IMR-90 (cell line): ENCODE measurements around the gene TSHZ1. TPM values are rescaled to one million over a fixed set of nuclear protein-coding genes. Genes with fewer than 3 reads are reported as not detected.

Experiments used
- ATAC-seq: fragments of 200-7000 bp; cut with Tn5 transposase; 2 replicates; pipeline ENCODE4 v1.9.1; 2020; ENCODE audit warnings: low read depth, mild to moderate bottlenecking, moderate library complexity
- BruUV-seq: library from RNA; stranded (reverse); fragments of 400-500 nt; replicated peaks from 2 replicates; lab custom pipeline; 2021; lab: Mats Ljungman, UMichigan
- CTCF ChIA-PET: fragments of 300-600 bp; formaldehyde crosslinking; extraction: SDS; loops from one replicate; lab custom pipeline; 2021; ENCODE audit warnings: antibody characterized with exemption; lab: Yijun Ruan, JAX
- POLR2A ChIA-PET: fragments of 300-600 bp; sonication (Branson Sonifier 250); formaldehyde crosslinking; loops from one replicate; lab custom pipeline; 2022; ENCODE audit warnings: antibody characterized with exemption; ENCODE audit not compliant: unreplicated experiment; lab: Charles Lee
- DNase-seq: peaks from one replicate; pipeline ENCODE4 v3.0.0; 2013
- H2AFZ ChIP-seq: replicated peaks from 2 replicates; pipeline ENCODE3; 2013; ENCODE audit warnings: low read length, mild to moderate bottlenecking; ENCODE audit not compliant: poor library complexity
- H2AK5ac ChIP-seq: 2 replicates; pipeline ENCODE4 v1.6.1; 2013; ENCODE audit warnings: low read depth, low read length, inconsistent platforms
- H2AK9ac ChIP-seq: replicated peaks from 2 replicates; pipeline ENCODE3; 2013; ENCODE audit warnings: mild to moderate bottlenecking, low read depth, low read length, moderate library complexity; ENCODE audit not compliant: poor library complexity
- H2BK120ac ChIP-seq: 2 replicates; pipeline ENCODE4 v1.6.1; 2013; ENCODE audit warnings: low read depth, low read length, inconsistent platforms
- H2BK15ac ChIP-seq: 3 replicates; pipeline ENCODE4 v1.6.1; 2013; ENCODE audit warnings: low read depth, low read length, inconsistent platforms
- H2BK20ac ChIP-seq: 2 replicates; pipeline ENCODE4 v1.6.1; 2013; ENCODE audit warnings: low read depth, mild to moderate bottlenecking, inconsistent platforms, low read length, moderate library complexity
- H2BK5ac ChIP-seq: 2 replicates; pipeline ENCODE4 v1.6.1; 2013; ENCODE audit warnings: mild to moderate bottlenecking, low read depth, low read length, inconsistent platforms; ENCODE audit not compliant: poor library complexity, severe bottlenecking
- H3K14ac ChIP-seq: replicated peaks from 2 replicates; pipeline ENCODE4 v1.6.1; 2013; ENCODE audit warnings: low read depth, low read length, inconsistent platforms
- H3K18ac ChIP-seq: 2 replicates; pipeline ENCODE4 v1.6.1; 2013; ENCODE audit warnings: low read depth, low read length, control low read depth
- H3K23ac ChIP-seq: 2 replicates; pipeline ENCODE4 v1.6.1; 2013; ENCODE audit warnings: low read depth, low read length, inconsistent platforms
- H3K27ac ChIP-seq: 2 replicates; pipeline ENCODE4 v1.5.1; 2013; ENCODE audit warnings: mild to moderate bottlenecking, control low read depth, low read length; ENCODE audit not compliant: insufficient read depth
- H3K27me3 ChIP-seq: 2 replicates; pipeline ENCODE4 v1.6.1; 2013; ENCODE audit warnings: low read length; ENCODE audit not compliant: control insufficient read depth, insufficient read depth
- H3K36me3 ChIP-seq: 2 replicates; pipeline ENCODE4 v1.6.1; 2013; ENCODE audit warnings: low read length, mixed read lengths; ENCODE audit not compliant: control insufficient read depth, insufficient read depth
- H3K4ac ChIP-seq: 2 replicates; pipeline ENCODE4 v1.6.1; 2013; ENCODE audit warnings: low read depth, low read length, inconsistent platforms
- H3K4me1 ChIP-seq: 2 replicates; pipeline ENCODE4 v1.6.1; 2013; ENCODE audit warnings: low read length, mixed read lengths; ENCODE audit not compliant: control insufficient read depth, insufficient read depth
- H3K4me2 ChIP-seq: 2 replicates; pipeline ENCODE4 v1.6.1; 2013; ENCODE audit warnings: low read depth, mild to moderate bottlenecking, control low read depth, low read length, moderate library complexity
- H3K4me3 ChIP-seq: 2 replicates; pipeline ENCODE4 v1.5.1; 2013; ENCODE audit warnings: low read depth, mild to moderate bottlenecking, control low read depth, low read length, moderate library complexity; ENCODE audit not compliant: insufficient read depth
- H3K56ac ChIP-seq: 2 replicates; pipeline ENCODE4 v1.6.1; 2013; ENCODE audit warnings: low read length, inconsistent platforms; ENCODE audit not compliant: insufficient read depth; ENCODE audit errors: extremely low read depth
- H3K79me1 ChIP-seq, 2 experiments: 2 replicates each; pipeline ENCODE4 v1.6.1; 2013; ENCODE audit warnings: low read length in 2 of 2, inconsistent platforms in 1 of 2, low read depth in 1 of 2
- H3K9ac ChIP-seq: 2 replicates; pipeline ENCODE4 v1.6.1; 2013; ENCODE audit warnings: low read depth, low read length, control low read depth
- H3K9me1 ChIP-seq: 2 replicates; pipeline ENCODE4 v1.6.1; 2013; ENCODE audit warnings: low read length, inconsistent platforms; ENCODE audit not compliant: insufficient read depth
- H3K9me3 ChIP-seq: 2 replicates; pipeline ENCODE4 v1.6.1; 2013; ENCODE audit warnings: low read length; ENCODE audit not compliant: control insufficient read depth, insufficient read depth
- H4K20me1 ChIP-seq: 2 replicates; pipeline ENCODE4 v1.6.1; 2013; ENCODE audit warnings: low read length, inconsistent platforms; ENCODE audit not compliant: insufficient read depth
- H4K5ac ChIP-seq: 2 replicates; pipeline ENCODE4 v1.6.1; 2013; ENCODE audit warnings: mild to moderate bottlenecking, low read depth, low read length, control low read depth
- H4K8ac ChIP-seq, 2 experiments: 2 replicates each; pipeline ENCODE4 v1.6.1; 2013; ENCODE audit warnings: low read depth in 2 of 2, low read length in 2 of 2, control low read depth in 1 of 2, inconsistent platforms in 1 of 2
- H4K91ac ChIP-seq: 2 replicates; pipeline ENCODE4 v1.6.1; 2013; ENCODE audit warnings: low read depth, low read length, inconsistent platforms; ENCODE audit not compliant: insufficient read depth
- BHLHE40 ChIP-seq: fragments of 150-350 bp; IDR thresholded peaks from 2 replicates; pipeline ENCODE4 v1.6.1; 2016; ENCODE audit warnings: mild to moderate bottlenecking, low read depth, low read length
- CEBPB ChIP-seq: IDR thresholded peaks from 2 replicates; pipeline ENCODE4 v1.6.1; 2012; ENCODE audit warnings: low read depth, low read length, improper control_type of control experiment
- CHD1 ChIP-seq: IDR thresholded peaks from 2 replicates; pipeline ENCODE4 v1.6.1; 2012; ENCODE audit warnings: low read depth, low read length, improper control_type of control experiment
- FOS ChIP-seq: fragments of 150-350 bp; IDR thresholded peaks from 2 replicates; pipeline ENCODE4 v1.6.1; 2016; ENCODE audit warnings: low read depth, low read length
- MAFK ChIP-seq: IDR thresholded peaks from 2 replicates; pipeline ENCODE4 v1.6.1; 2012; ENCODE audit warnings: low read depth, low read length, improper control_type of control experiment
- MAZ ChIP-seq: IDR thresholded peaks from 2 replicates; pipeline ENCODE4 v1.6.1; 2012; ENCODE audit warnings: low read depth, mild to moderate bottlenecking, low read length, improper control_type of control experiment, moderate library complexity, borderline replicate concordance
- MXI1 ChIP-seq: IDR thresholded peaks from 2 replicates; pipeline ENCODE4 v1.6.1; 2012; ENCODE audit warnings: low read depth, mild to moderate bottlenecking, low read length, moderate library complexity, borderline replicate concordance
- NFE2L2 ChIP-seq: fragments of 150-350 bp; IDR thresholded peaks from 2 replicates; pipeline ENCODE4 v1.6.1; 2016; ENCODE audit warnings: low read depth, mild to moderate bottlenecking, low read length
- POLR2A ChIP-seq: IDR thresholded peaks from 2 replicates; pipeline ENCODE4 v1.6.1; 2012; ENCODE audit warnings: mild to moderate bottlenecking, low read depth, low read length
- RAD21 ChIP-seq: IDR thresholded peaks from 2 replicates; pipeline ENCODE4 v1.6.1; 2012; ENCODE audit warnings: low read length, improper control_type of control experiment
- RCOR1 ChIP-seq: IDR thresholded peaks from 2 replicates; pipeline ENCODE4 v1.6.1; 2012; ENCODE audit warnings: mild to moderate bottlenecking, low read length, improper control_type of control experiment; ENCODE audit not compliant: insufficient replicate concordance
- RFX5 ChIP-seq: IDR thresholded peaks from 2 replicates; pipeline ENCODE4 v1.8.0; 2012; ENCODE audit warnings: low read depth, mild to moderate bottlenecking, low read length, moderate library complexity
- SMC3 ChIP-seq: fragments of 150-350 bp; IDR thresholded peaks from 2 replicates; pipeline ENCODE4 v1.6.1; 2016; ENCODE audit warnings: low read depth, mild to moderate bottlenecking, antibody characterized with exemption, low read length, moderate library complexity
- WGBS, 2 experiments: methylation state at CpG; one replicate each; pipeline versions ENCODE4 v1.1.5 to v1.1.7; 2013; ENCODE audit warnings: missing lambda C conversion rate in 2 of 2; ENCODE audit not compliant: insufficient read length in 1 of 2; ENCODE audit errors: extremely low coverage in 2 of 2; 5-methylcytosine and 5-hydroxymethylcytosine counted together
- dilution Hi-C: fragments of 300-500 bp; cut with HindIII; formaldehyde crosslinking; loops from one replicate; pipeline ENCODE4 v1.14.3; 2018; ENCODE audit warnings: low sequenced_read_pairs; ENCODE audit not compliant: unreplicated experiment
- in situ Hi-C: fragments of 300-500 bp; cut with MboI; formaldehyde crosslinking; loops from 3 replicates; pipeline ENCODE4 v1.14.3; 2019; ENCODE audit warnings: low sequenced_read_pairs, inconsistent platforms, mixed read lengths
- intact Hi-C: fragments of 100-400 bp; cut with micrococcal nuclease; formaldehyde crosslinking; loops from 2 replicates; pipeline ENCODE4 v1.10.0; 2022
- polyA plus RNA-seq, 3 experiments: library from polyadenylated mRNA; depleted of rRNA; stranded (reverse); fragments of >200 nt; gene quantifications; 2 replicates each; pipeline ENCODE4 v1.2.3, GENCODE V29; 2012; ENCODE audit warnings: low replicate concordance in 1 of 3
- total RNA-seq: library from RNA; depleted of rRNA; stranded (reverse); fragments of >200 nt; gene quantifications from 2 replicates; pipeline ENCODE4 v1.2.3, GENCODE V29; 2012
- TF ChIP-seq, protein P1 (sequence below): fragments of 150-350 bp; IDR thresholded peaks from 2 replicates; pipeline ENCODE4 v1.6.1; 2016; ENCODE audit warnings: low read depth, mild to moderate bottlenecking, low read length, moderate library complexity, borderline replicate concordance
- TF ChIP-seq, protein P2 (sequence below): conservative IDR thresholded peaks from 2 replicates; pipeline ENCODE4 v1.5.1; 2012; ENCODE audit warnings: mild to moderate bottlenecking, low read depth, low read length, improper control_type of control experiment
- TF ChIP-seq, protein P3 (sequence below): fragments of 150-350 bp; IDR thresholded peaks from 2 replicates; pipeline ENCODE4 v1.6.1; 2017; ENCODE audit warnings: mild to moderate bottlenecking, antibody characterized with exemption, low read length, low read depth

TSHZ1 gene
- total and polyA plus RNA-seq, 2 of the 4 experiments (the other 2 are of a cell fraction) = 7.1 to 10.0 TPM

DNA sequence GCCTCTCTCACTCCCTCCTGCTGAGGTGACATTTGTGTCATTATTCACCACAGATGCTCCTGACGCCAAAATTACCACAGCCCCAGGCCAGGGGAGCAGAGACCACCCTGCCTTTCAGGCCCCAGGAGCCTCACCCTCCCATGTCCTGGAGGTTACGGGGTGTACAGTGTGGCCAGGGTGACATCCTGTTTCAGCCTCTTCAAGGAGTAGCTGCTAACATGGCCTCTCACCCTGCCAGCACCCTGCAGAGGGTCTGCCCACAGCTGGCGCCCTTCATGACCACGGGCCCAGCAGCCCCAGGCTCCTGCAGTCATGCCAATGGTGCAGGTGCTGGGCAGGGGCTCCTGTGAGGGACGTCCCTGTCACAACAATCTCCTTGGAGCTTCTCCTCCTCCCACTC, 124.3 kb downstream of the TSHZ1 start:
- H2BK120ac ChIP-seq = no peak overlapping the region
- no peak for DNase-seq
- ChIA-PET POLR2A (no interaction called here), CTCF (no interaction called here)
- H4K5ac ChIP-seq = no peak overlapping the region
- no peaks in the 10 kb centered on the region for H3K36me3 ChIP-seq
- no peak overlapping the region for H3K18ac ChIP-seq
- no TSS peak for BruUV-seq
- TF ChIP-seq BHLHE40 (no peak), RFX5 (no peak), SMC3 (no peak), MAZ (no peak), NFE2L2 (no peak), CHD1 (no peak), MXI1 (no peak), RCOR1 (no peak), RAD21 (no peak), FOS (no peak), POLR2A (no peak), CEBPB (no peak), MAFK (no peak)
- TF ChIP-seq, protein P1, sequence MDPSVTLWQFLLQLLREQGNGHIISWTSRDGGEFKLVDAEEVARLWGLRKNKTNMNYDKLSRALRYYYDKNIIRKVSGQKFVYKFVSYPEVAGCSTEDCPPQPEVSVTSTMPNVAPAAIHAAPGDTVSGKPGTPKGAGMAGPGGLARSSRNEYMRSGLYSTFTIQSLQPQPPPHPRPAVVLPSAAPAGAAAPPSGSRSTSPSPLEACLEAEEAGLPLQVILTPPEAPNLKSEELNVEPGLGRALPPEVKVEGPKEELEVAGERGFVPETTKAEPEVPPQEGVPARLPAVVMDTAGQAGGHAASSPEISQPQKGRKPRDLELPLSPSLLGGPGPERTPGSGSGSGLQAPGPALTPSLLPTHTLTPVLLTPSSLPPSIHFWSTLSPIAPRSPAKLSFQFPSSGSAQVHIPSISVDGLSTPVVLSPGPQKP = no peak
- TF ChIP-seq, protein P2, sequence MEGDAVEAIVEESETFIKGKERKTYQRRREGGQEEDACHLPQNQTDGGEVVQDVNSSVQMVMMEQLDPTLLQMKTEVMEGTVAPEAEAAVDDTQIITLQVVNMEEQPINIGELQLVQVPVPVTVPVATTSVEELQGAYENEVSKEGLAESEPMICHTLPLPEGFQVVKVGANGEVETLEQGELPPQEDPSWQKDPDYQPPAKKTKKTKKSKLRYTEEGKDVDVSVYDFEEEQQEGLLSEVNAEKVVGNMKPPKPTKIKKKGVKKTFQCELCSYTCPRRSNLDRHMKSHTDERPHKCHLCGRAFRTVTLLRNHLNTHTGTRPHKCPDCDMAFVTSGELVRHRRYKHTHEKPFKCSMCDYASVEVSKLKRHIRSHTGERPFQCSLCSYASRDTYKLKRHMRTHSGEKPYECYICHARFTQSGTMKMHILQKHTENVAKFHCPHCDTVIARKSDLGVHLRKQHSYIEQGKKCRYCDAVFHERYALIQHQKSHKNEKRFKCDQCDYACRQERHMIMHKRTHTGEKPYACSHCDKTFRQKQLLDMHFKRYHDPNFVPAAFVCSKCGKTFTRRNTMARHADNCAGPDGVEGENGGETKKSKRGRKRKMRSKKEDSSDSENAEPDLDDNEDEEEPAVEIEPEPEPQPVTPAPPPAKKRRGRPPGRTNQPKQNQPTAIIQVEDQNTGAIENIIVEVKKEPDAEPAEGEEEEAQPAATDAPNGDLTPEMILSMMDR = no peak
- TF ChIP-seq, protein P3, sequence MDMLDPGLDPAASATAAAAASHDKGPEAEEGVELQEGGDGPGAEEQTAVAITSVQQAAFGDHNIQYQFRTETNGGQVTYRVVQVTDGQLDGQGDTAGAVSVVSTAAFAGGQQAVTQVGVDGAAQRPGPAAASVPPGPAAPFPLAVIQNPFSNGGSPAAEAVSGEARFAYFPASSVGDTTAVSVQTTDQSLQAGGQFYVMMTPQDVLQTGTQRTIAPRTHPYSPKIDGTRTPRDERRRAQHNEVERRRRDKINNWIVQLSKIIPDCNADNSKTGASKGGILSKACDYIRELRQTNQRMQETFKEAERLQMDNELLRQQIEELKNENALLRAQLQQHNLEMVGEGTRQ = no peak
- no peaks in the 10 kb centered on the region for H3K4me1 ChIP-seq
- no peaks in the 10 kb centered on the region for H3K79me1 ChIP-seq
- H3K56ac ChIP-seq = no peak overlapping the region
- in situ Hi-C loops = no loop called here
- H3K4me3 ChIP-seq = no peak overlapping the region
- intact Hi-C loops = no loop called here
- H4K91ac ChIP-seq = no peak overlapping the region
- no peak for ATAC-seq
- dilution Hi-C loops = no loop called here
- no peak overlapping the region for H3K4ac ChIP-seq
- no peaks in the 10 kb centered on the region for H3K9me3 ChIP-seq
- no peaks in the 10 kb centered on the region for H3K27me3 ChIP-seq
- no peak overlapping the region for H3K4me2 ChIP-seq
- WGBS, 2 experiments = 90% methylated on average over 2 of the region's 5 CpGs; no CpG with 5 or more reads in 1 of the 2 experiments
- no peak overlapping the region for H3K23ac ChIP-seq
- no peak overlapping the region for H3K14ac ChIP-seq
- H4K8ac ChIP-seq = no peak overlapping the region
- H2BK15ac ChIP-seq = no peak overlapping the region
- no peak overlapping the region for H3K27ac ChIP-seq
- H2BK5ac ChIP-seq = no peak overlapping the region
- H2AK9ac ChIP-seq = no peak overlapping the region
- no peaks in the 10 kb centered on the region for H4K20me1 ChIP-seq
- no peak overlapping the region for H3K9ac ChIP-seq
- no peak overlapping the region for H2BK20ac ChIP-seq
- no peak overlapping the region for H2AFZ ChIP-seq
- no peak overlapping the region for H2AK5ac ChIP-seq
- H3K9me1 ChIP-seq = no peaks in the 10 kb centered on the region
